ENCODE data around the gene LINGO4. TPM values are rescaled to one million over a fixed set of nuclear protein-coding genes. Genes with fewer than 3 reads are reported as not detected.

Gene LINGO4
- total and polyA plus RNA-seq, 2 of the 13 experiments (the other 11 are each of a cell fraction or from before 2014, with no cell fraction given) = 0.02 to 0.05 TPM

DNA sequence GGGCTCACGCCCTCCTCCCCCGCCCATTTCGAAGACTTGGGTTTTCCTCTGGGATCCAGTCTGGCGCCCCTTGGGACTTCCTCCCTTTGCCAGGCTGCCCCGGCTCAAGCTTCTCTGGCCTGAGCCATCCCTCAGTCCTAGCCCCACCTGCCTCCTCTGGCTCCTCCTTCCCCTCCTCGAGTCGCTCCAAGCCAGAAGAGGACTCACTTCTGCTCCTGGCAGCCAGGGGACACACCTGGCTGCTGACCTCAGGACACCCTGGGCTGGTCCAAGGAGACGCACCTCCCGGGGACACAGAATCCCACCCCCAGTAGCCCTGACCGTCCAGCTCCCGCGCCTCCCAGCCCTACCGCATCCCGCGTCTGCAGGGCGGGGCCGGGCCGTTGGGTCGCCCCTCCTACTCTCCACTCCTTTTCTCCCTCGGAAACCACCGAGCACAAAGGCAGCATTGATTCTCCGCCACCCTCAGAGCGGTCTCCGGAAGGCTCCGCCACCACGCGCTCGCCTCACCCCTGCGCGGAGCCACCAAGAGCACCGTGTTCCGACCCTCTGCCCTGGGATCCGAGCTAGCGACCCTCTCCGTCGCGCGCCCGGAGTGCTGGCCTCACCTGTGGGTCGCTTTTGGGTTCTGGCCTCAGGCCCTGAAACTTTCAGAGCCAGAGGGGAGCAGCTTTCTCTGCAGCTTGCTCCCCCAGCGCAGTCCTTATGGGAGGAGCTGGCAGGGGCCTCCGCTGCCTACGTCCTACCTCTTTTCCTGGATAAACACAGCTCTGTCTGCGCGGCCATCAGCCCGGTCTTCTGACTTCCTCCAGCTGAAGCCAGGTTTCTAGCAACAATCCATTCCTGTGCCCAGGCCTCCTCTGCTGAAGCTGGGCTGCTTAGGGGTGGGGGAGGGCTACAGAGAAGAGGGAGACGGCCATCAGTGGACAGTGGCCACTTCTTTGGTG is 34.5 kb upstream of the LINGO4 start, which contains the start of gene C2CD4D (continued):
- TF ChIP-seq GABPA (IDR thresholded peaks at IDR 0.05; ENCODE audit: low read depth, low read length) (no peak), GABPA (CRISPR knock-in tag; IDR thresholded peaks at IDR 0.05; ENCODE audit: low read depth) (peak; percentile 21; the same call in 1 of the 2 replicates), HOXA3 (CRISPR knock-in tag; IDR thresholded peaks at IDR 0.05) (peak; percentile 60; the same call in 1 of the 2 replicates), MYC (CRISPR knock-in tag; IDR thresholded peaks at IDR 0.05; ENCODE audit: borderline replicate concordance) (peak; percentile 79), ZNF383 (CRISPR knock-in tag; IDR thresholded peaks at IDR 0.05; ENCODE audit: borderline replicate concordance) (no peak), ZFX (CRISPR knock-in tag; IDR thresholded peaks at IDR 0.05; ENCODE audit: low read depth) (peak; percentile 53; the same call in 1 of the 2 replicates), ZNF749 (CRISPR knock-in tag; IDR thresholded peaks at IDR 0.05; ENCODE audit: borderline replicate concordance) (no peak), XRCC5 (optimal IDR thresholded peaks at IDR 0.05; ENCODE audit: low read length) (peak; percentile 58), HINFP (CRISPR knock-in tag; IDR thresholded peaks at IDR 0.05; ENCODE audit: low read depth) (no peak), BCLAF1 (IDR thresholded peaks at IDR 0.05) (no peak), CC2D1A (CRISPR knock-in tag; IDR thresholded peaks at IDR 0.05) (no peak), SYNCRIP (IDR thresholded peaks at IDR 0.05; ENCODE audit: insufficient read depth, low read depth, low read length) (no peak), FIP1L1 (IDR thresholded peaks at IDR 0.05; ENCODE audit: borderline replicate concordance, insufficient read depth, low read depth, low read length) (no peak), CENPT (CRISPR knock-in tag; IDR thresholded peaks at IDR 0.05; ENCODE audit: low read depth) (no peak), ZNF563 (CRISPR knock-in tag; IDR thresholded peaks at IDR 0.05) (0 out of 2 replicates have a peak, but pooled peaks have one; percentile 38), ZNF253 (CRISPR knock-in tag; IDR thresholded peaks at IDR 0.05; ENCODE audit: borderline replicate concordance) (no peak), ELF1 (CRISPR knock-in tag; IDR thresholded peaks at IDR 0.05) (0 out of 2 replicates have a peak, but pooled peaks have one; percentile 23), SATB2 (CRISPR knock-in tag; IDR thresholded peaks at IDR 0.05) (no peak)
- TF ChIP-seq, protein P1, sequence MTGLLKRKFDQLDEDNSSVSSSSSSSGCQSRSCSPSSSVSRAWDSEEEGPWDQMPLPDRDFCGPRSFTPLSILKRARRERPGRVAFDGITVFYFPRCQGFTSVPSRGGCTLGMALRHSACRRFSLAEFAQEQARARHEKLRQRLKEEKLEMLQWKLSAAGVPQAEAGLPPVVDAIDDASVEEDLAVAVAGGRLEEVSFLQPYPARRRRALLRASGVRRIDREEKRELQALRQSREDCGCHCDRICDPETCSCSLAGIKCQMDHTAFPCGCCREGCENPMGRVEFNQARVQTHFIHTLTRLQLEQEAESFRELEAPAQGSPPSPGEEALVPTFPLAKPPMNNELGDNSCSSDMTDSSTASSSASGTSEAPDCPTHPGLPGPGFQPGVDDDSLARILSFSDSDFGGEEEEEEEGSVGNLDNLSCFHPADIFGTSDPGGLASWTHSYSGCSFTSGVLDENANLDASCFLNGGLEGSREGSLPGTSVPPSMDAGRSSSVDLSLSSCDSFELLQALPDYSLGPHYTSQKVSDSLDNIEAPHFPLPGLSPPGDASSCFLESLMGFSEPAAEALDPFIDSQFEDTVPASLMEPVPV (CRISPR knock-in tag; IDR thresholded peaks at IDR 0.05) = 0 out of 2 replicates have a peak, but pooled peaks have one; percentile 76
- TF ChIP-seq, protein P2, sequence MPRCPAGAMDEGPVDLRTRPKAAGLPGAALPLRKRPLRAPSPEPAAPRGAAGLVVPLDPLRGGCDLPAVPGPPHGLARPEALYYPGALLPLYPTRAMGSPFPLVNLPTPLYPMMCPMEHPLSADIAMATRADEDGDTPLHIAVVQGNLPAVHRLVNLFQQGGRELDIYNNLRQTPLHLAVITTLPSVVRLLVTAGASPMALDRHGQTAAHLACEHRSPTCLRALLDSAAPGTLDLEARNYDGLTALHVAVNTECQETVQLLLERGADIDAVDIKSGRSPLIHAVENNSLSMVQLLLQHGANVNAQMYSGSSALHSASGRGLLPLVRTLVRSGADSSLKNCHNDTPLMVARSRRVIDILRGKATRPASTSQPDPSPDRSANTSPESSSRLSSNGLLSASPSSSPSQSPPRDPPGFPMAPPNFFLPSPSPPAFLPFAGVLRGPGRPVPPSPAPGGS (CRISPR knock-in tag; IDR thresholded peaks at IDR 0.05) = no peak

Measured in HepG2 (cell line).